Neuronal stem cell (in vitro differentiated cells): ENCODE measurements around the gene DNMT3B.
"Not testable (repeated sequence)": the region's sequence is repeated elsewhere in the genome, so short reads cannot be mapped to it uniquely, and the experiment has no call there.

ENCODE experiments used
- DNase-seq: peaks from one replicate; pipeline ENCODE4 v3.0.0-alpha.2; 2013; ENCODE audit warnings: low spot score
- H2AFZ ChIP-seq: one replicate; pipeline ENCODE4 v1.6.1; 2013; ENCODE audit warnings: mild to moderate bottlenecking, low read length, inconsistent platforms
- H2AK5ac ChIP-seq: 2 replicates; pipeline ENCODE4 v1.6.1; 2013; ENCODE audit warnings: low read depth, mild to moderate bottlenecking, inconsistent platforms, low read length, moderate library complexity, mixed read lengths
- H2BK120ac ChIP-seq: 2 replicates; pipeline ENCODE4 v1.6.1; 2013; ENCODE audit warnings: low read depth, mild to moderate bottlenecking, inconsistent platforms, low read length, moderate library complexity, mixed read lengths
- H2BK12ac ChIP-seq: one replicate; pipeline ENCODE4 v1.6.1; 2013; ENCODE audit warnings: low read length, inconsistent platforms
- H2BK15ac ChIP-seq: 2 replicates; pipeline ENCODE4 v1.6.1; 2013; ENCODE audit warnings: mild to moderate bottlenecking, low read length, inconsistent platforms, mixed read lengths
- H2BK5ac ChIP-seq: one replicate; pipeline ENCODE4 v1.6.1; 2013; ENCODE audit warnings: inconsistent platforms, mild to moderate bottlenecking, low read length, moderate library complexity
- H3K14ac ChIP-seq: one replicate; pipeline ENCODE4 v1.6.1; 2013; ENCODE audit warnings: low read length, inconsistent platforms
- H3K18ac ChIP-seq: 2 replicates; pipeline ENCODE4 v1.6.1; 2013; ENCODE audit warnings: low read length, inconsistent platforms
- H3K23ac ChIP-seq: 2 replicates; pipeline ENCODE4 v1.6.1; 2013; ENCODE audit warnings: low read depth, mild to moderate bottlenecking, mixed read lengths, low read length, inconsistent platforms; ENCODE audit not compliant: poor library complexity
- H3K27ac ChIP-seq: replicated peaks from 3 replicates; pipeline ENCODE4 v1.5.1; 2013; ENCODE audit warnings: low read length, inconsistent platforms
- H3K27me3 ChIP-seq, 3 experiments: 2 replicates each; pipeline ENCODE4 v1.6.1; 2013; ENCODE audit warnings: low read length in 3 of 3, mild to moderate bottlenecking in 2 of 3, inconsistent platforms in 1 of 3, low read depth in 1 of 3, mixed read lengths in 1 of 3, moderate library complexity in 1 of 3; ENCODE audit not compliant: control insufficient read depth in 3 of 3, insufficient read depth in 3 of 3
- H3K36me3 ChIP-seq, 2 donors: replicated peaks in 1 of 2; 2 replicates each; pipeline ENCODE4 v1.6.1; 2013; ENCODE audit warnings: low read length in 2 of 2; ENCODE audit not compliant: control insufficient read depth in 2 of 2, insufficient read depth in 2 of 2
- H3K4ac ChIP-seq: 2 replicates; pipeline ENCODE4 v1.6.1; 2013; ENCODE audit warnings: inconsistent platforms, mild to moderate bottlenecking, low read length, moderate library complexity
- H3K4me1 ChIP-seq, 2 donors: 1 replicate in 1 of 2; 2 replicates in 1 of 2; pipeline ENCODE4 v1.6.1; 2013; ENCODE audit warnings: low read length in 2 of 2, low read depth in 1 of 2; ENCODE audit not compliant: control insufficient read depth in 2 of 2, insufficient read depth in 1 of 2
- H3K4me2 ChIP-seq: one replicate; pipeline ENCODE4 v1.6.1; 2013; ENCODE audit warnings: mild to moderate bottlenecking, low read length, inconsistent platforms; ENCODE audit not compliant: insufficient read depth, poor library complexity, severe bottlenecking
- H3K4me3 ChIP-seq, 2 donors: 2 replicates each; pipeline ENCODE4 v1.5.1; 2013; ENCODE audit warnings: low read length in 2 of 2, mild to moderate bottlenecking in 2 of 2, inconsistent platforms in 1 of 2, moderate library complexity in 1 of 2
- H3K79me1 ChIP-seq: one replicate; pipeline ENCODE4 v1.6.1; 2013; ENCODE audit warnings: low read depth, mild to moderate bottlenecking, inconsistent platforms, low read length, moderate library complexity
- H3K9ac ChIP-seq: one replicate; pipeline ENCODE4 v1.6.1; 2013; ENCODE audit warnings: mild to moderate bottlenecking, low read depth, low read length, inconsistent platforms; ENCODE audit not compliant: poor library complexity
- H3K9me3 ChIP-seq, 2 donors: replicated peaks in 1 of 2; 2 replicates each; pipeline versions ENCODE3 to v1.6.1; 2013; ENCODE audit warnings: low read length in 2 of 2, mild to moderate bottlenecking in 2 of 2, inconsistent platforms in 1 of 2, low read depth in 1 of 2, mixed read lengths in 1 of 2, moderate library complexity in 1 of 2; ENCODE audit not compliant: control insufficient read depth in 2 of 2, insufficient read depth in 1 of 2
- H4K8ac ChIP-seq: one replicate; pipeline ENCODE4 v1.6.1; 2013; ENCODE audit warnings: low read depth, mild to moderate bottlenecking, inconsistent platforms, low read length, moderate library complexity
- H4K91ac ChIP-seq: one replicate; pipeline ENCODE4 v1.6.1; 2013; ENCODE audit warnings: low read length, low read depth, mild to moderate bottlenecking, inconsistent platforms; ENCODE audit not compliant: poor library complexity
- WGBS, 2 donors: extraction: QIAGEN DNeasy Blood & Tissue Kit; methylation state at CpG; one replicate each; pipeline ENCODE4 v1.1.7; 2013; ENCODE audit warnings: missing lambda C conversion rate in 2 of 2, mixed read lengths in 1 of 2; ENCODE audit not compliant: insufficient read length in 2 of 2, insufficient replicate concordance in 1 of 2; ENCODE audit errors: extremely low coverage in 2 of 2; 5-methylcytosine and 5-hydroxymethylcytosine counted together

Gene DNMT3B

DNA sequence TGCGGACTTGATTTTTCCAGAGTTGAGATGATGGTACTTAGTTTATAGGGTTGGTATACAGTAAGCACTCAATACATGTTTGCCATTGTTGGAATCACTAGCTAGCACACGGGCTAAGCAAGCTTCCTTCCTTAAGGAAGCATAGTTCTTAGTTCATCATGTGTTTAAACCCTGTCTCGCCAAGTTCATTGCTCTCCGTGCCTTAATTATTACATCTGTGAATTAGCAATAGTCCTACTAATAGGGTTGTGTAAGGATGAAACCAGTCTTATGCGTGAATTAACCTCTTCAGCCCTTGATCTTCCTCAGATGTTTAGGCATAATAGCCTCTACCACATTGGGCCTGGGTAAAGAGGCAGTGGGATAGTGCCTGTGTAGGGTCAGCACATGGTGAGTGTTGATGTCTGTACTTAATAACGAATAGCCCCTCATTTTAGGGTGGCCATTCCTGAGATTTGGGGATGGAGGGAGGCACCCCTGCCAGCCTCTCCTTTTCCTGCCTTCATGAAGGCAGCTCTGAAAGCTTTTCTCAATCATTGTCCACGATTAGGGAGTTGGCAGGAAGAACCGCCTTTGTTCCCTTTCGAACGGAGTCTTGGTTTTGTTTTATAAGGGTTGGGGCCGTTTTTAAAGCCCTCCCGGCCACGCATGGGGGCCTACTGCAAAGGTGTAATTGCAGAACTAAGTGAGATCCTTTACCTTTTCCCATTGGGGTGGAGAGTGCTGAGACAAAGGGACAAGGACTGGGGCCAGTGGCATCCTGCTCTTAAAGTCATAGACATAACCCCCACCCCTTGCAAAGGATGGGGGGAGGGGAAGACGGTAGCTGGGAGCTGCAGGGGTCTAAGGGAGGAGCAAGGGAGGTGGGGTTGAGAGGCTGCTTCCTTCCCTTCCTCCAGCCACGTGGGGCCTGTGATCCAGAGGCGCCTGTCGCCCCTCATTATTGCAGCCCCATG, 2.1 kb downstream of the DNMT3B start:
- no CpG with 5 or more reads among the region's 17 CpGs for WGBS, 2 donors
- Histone ChIP-seq H4K91ac (no peak overlapping the region), H3K4me2 (peak overlapping the region; percentile 95), H2BK5ac (no peak overlapping the region), H3K79me1 (peaks cover 10% of the 10 kb centered on the region), H2AK5ac (no peak overlapping the region), H3K36me3 (peaks cover 3 to 4% of the 10 kb centered on the region in 2 donors), H3K4me3 (peak overlapping the region; percentile 93 to 98), H3K27me3 (no peaks in the 10 kb centered on the region), H2BK12ac (no peak overlapping the region), H3K4ac (no peak overlapping the region), H3K27ac (peak overlapping the region; percentile 43), H2AFZ (peak overlapping the region; percentile 65), H2BK15ac (no peak overlapping the region), H3K9ac (no peak overlapping the region), H3K4me1 (peaks cover 17 to 24% of the 10 kb centered on the region in 2 donors), H3K18ac (no peak overlapping the region), H3K9me3 (no peaks in the 10 kb centered on the region), H2BK120ac (no peak overlapping the region), H4K8ac (no peak overlapping the region), H3K14ac (no peak overlapping the region), H3K23ac (no peak overlapping the region)
- no peak for DNase-seq

DNA sequence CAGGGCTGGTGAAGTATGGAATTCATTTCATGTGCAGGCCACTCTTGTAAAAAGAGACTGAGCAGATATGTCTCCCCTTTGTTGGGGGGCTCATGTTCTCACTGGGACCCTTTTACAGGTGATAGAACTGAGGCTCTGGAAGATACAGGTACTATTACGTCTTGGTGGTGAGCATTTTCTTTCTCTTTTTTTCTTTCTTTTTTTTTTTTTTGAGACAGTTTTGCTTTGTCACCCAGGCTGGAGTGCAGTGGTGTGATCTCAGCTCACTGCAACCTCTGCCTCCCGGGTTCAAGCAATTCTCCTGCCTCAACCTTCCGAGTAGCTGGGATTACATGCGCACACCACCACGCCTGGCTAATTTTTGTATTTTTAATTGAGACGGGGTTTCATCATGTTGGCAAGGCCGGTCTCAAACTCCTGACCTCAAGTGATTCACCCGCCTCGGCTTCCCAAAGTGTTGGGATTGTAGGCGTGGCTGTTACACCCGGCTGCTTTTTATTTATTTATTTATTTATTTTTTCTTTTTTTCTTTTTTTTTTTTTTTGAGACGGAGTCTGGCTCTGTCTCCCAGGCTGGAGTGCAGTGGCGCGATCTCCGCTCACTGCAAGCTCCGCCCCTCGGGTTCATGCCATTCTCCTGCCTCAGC, 3.2 kb downstream of the DNMT3B start:
- H2BK12ac ChIP-seq, H3K27ac ChIP-seq, DNase-seq, H4K8ac ChIP-seq, H2AK5ac ChIP-seq, H3K23ac ChIP-seq, H3K79me1 ChIP-seq, H4K91ac ChIP-seq, H3K4me2 ChIP-seq, H2BK5ac ChIP-seq, H3K4me3 ChIP-seq, H3K36me3 ChIP-seq, H3K4ac ChIP-seq, H3K18ac ChIP-seq, H3K14ac ChIP-seq, H3K9me3 ChIP-seq, H3K9ac ChIP-seq, H3K27me3 ChIP-seq, H2BK120ac ChIP-seq, H2BK15ac ChIP-seq: not testable (repeated sequence)
- no CpG with 5 or more reads among the region's 17 CpGs for WGBS, 2 donors
- H2AFZ ChIP-seq = peak overlapping the region; percentile 65
- peaks cover 17 to 24% of the 10 kb centered on the region in 2 donors for H3K4me1 ChIP-seq

DNA sequence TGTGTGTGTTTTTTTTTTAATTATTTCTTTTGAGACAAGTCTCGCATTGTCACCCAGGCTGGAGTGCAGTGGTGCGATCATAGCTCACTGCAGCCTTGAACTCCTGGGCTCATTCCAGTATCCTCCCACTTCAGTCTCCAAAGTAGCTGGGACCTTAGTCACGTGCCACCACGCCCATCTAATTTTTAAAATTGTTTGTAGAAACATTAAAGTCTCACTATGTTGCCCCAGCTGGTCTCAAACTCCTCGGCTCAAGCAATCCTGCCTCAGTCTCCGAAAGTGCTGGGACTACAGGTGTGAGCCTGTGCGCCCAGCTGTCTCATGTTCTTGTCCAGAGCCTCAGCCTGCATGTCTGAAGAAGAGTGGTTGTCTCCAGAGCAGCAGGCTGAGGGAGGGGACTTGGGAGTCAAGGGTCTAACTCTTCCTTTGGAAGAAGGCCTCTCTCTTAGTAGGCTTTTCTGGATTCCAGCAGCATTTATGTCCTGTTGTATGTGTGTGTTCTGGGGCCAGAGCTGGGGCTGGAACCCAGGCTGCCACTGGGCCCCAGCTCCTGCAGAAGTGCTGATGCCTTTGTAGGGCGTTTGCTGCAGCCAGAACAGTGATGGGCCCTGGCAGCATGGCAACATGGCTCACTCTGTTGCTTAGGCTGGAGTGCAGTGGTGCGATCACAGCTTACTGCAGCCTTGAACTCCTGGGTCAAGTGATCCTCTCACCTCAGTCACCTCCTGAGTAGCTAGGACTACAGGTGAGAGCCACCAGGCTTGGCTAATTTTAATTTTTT, 5.4 kb downstream of the DNMT3B start:
- peaks cover 4 to 5% of the 10 kb centered on the region in 2 donors for H3K36me3 ChIP-seq
- H3K4me2 ChIP-seq = no peak overlapping the region
- no peak overlapping the region for H2AFZ ChIP-seq
- no peak overlapping the region for H4K91ac ChIP-seq
- no peak overlapping the region for H4K8ac ChIP-seq
- no peak overlapping the region for H3K14ac ChIP-seq
- no peak overlapping the region for H2BK120ac ChIP-seq
- H2BK5ac ChIP-seq = no peak overlapping the region
- H2AK5ac ChIP-seq = no peak overlapping the region
- H3K9me3 ChIP-seq = no peaks in the 10 kb centered on the region
- H3K9ac ChIP-seq = peak overlapping the region; percentile 47
- H3K27me3 ChIP-seq = no peaks in the 10 kb centered on the region
- peak overlapping the region; percentile 34 for H3K23ac ChIP-seq
- H3K4me1 ChIP-seq = peaks cover 8 to 17% of the 10 kb centered on the region in 2 donors
- H3K4me3 ChIP-seq = peak overlapping the region in 1 of 2 donors; percentile 48
- no CpG with 5 or more reads among the region's 9 CpGs for WGBS, 2 donors
- no peak for DNase-seq
- peak overlapping the region; percentile 49 for H3K18ac ChIP-seq
- H3K27ac ChIP-seq = no peak overlapping the region
- H3K4ac ChIP-seq = no peak overlapping the region
- H3K79me1 ChIP-seq = peaks cover 10% of the 10 kb centered on the region
- no peak overlapping the region for H2BK15ac ChIP-seq
- H2BK12ac ChIP-seq = no peak overlapping the region
